ENCODE results near the gene TRAPPC8.

DNA sequence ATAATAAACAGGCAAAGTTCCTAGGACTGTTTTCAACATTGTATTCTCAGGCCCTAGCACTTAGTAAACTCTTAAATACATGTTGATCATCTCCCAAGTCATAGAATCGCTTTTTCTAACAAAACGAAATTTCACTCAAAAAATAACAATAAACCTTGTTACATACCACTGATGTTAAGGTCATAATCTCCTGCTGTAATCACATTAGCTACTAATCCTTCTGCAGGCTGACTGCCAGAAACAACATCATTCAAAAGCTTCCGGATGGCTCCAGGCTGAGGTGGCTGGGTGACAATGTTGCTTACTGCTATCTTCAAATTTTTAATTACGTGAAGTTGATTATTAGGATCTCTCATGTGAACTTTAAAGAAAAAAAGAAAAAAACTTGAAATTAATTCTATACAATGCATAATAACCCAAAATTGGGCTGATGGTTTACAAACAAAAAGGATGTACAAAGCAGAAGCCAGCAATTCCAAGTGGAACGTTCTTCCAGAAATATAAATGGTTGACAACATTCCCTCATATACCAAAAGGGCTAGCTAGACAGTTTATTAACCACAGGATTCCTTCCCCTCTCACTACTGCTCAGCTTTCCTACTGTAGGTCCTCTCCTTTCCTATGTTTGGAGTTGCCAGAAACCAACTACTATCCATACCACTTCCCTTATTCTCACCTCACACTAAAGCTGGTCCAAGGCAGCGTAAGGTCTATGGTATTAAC, 11.6 kb downstream of the TRAPPC8 start:
- TF ChIP-seq CTCF (IDR thresholded peaks at IDR 0.05; ENCODE audit: borderline replicate concordance, extremely low read depth, low read length, poor library complexity, severe bottlenecking) (no peak), EZH2 (IDR thresholded peaks at IDR 0.05; ENCODE audit: borderline replicate concordance, low read depth, low read length, severe bottlenecking) (no peak)

All from DND-41 (cell line).